Measurements from ENCODE around the gene MICALL1. TPM values are rescaled to one million over a fixed set of nuclear protein-coding genes. Genes with fewer than 3 reads are reported as not detected.

The MICALL1 gene
- total RNA-seq, 2 experiments from 2014 or later, result 14.2 to 16.6 TPM

- Mint-ChIP-seq H3K36me3 (peaks cover 4% of the 10 kb centered on the region), H3K27ac (no peak overlapping the region), H3K4me1 (peaks cover 4% of the 10 kb centered on the region), H3K4me3 (no peak overlapping the region), H3K27me3 (no peaks in the 10 kb centered on the region), H3K9me3 (no peaks in the 10 kb centered on the region)
- no peak for DNase-seq
Observed at GRCh38 chr22:37918580-37919270, 12.6 kb downstream of the MICALL1 start.

- Mint-ChIP-seq H3K9me3 (no peaks in the 10 kb centered on the region), H3K27ac (peak overlapping the region; percentile 87), H3K4me1 (peaks cover 4% of the 10 kb centered on the region), H3K36me3 (peaks cover 4% of the 10 kb centered on the region), H3K4me3 (no peak overlapping the region), H3K27me3 (no peaks in the 10 kb centered on the region)
- DNase-seq, result no peak
Observed at GRCh38 chr22:37920126-37920525, 14.0 kb downstream of the MICALL1 start.

- Mint-ChIP-seq H3K4me1 (peaks cover 4% of the 10 kb centered on the region), H3K36me3 (peaks cover 4% of the 10 kb centered on the region)
- DNase-seq, result no peak
Observed at GRCh38 chr22:37922191-37922590, 16.1 kb downstream of the MICALL1 start.

GRCh38 chr22:37923927-37924326 is 17.8 kb downstream of the MICALL1 start:
- Mint-ChIP-seq H3K27me3 (no peaks in the 10 kb centered on the region), H3K4me3 (no peak overlapping the region), H3K4me1 (peaks cover 4% of the 10 kb centered on the region), H3K36me3 (peaks cover 6% of the 10 kb centered on the region), H3K27ac (no peak overlapping the region), H3K9me3 (no peaks in the 10 kb centered on the region)
- DNase-seq, result no peak

More at GRCh38 chr22:37922191-37922590, 16.1 kb downstream of the MICALL1 start:
- H3K27ac Mint-ChIP-seq, result no peak overlapping the region
- no peak overlapping the region for H3K4me3 Mint-ChIP-seq
- H3K27me3 Mint-ChIP-seq, result no peaks in the 10 kb centered on the region
- H3K9me3 Mint-ChIP-seq, result no peaks in the 10 kb centered on the region

GRCh38 chr22:37924386-37925065 is 18.4 kb downstream of the MICALL1 start:
- Mint-ChIP-seq H3K27me3 (no peaks in the 10 kb centered on the region), H3K9me3 (no peaks in the 10 kb centered on the region), H3K36me3 (peaks cover 6% of the 10 kb centered on the region), H3K4me1 (peaks cover 4% of the 10 kb centered on the region), H3K27ac (no peak overlapping the region), H3K4me3 (no peak overlapping the region)
- DNase-seq, result no peak

- peaks cover 2% of the 10 kb centered on the region for H3K36me3 Mint-ChIP-seq
- DNase-seq, result no peak
- H3K27ac Mint-ChIP-seq, result no peak overlapping the region
- no peaks in the 10 kb centered on the region for H3K4me1 Mint-ChIP-seq
- no peaks in the 10 kb centered on the region for H3K9me3 Mint-ChIP-seq
- no peaks in the 10 kb centered on the region for H3K27me3 Mint-ChIP-seq
- H3K4me3 Mint-ChIP-seq, result no peak overlapping the region
Observed at GRCh38 chr22:37925330-37925729, 19.2 kb downstream of the MICALL1 start.

- no peaks in the 10 kb centered on the region for H3K4me1 Mint-ChIP-seq
- H3K27me3 Mint-ChIP-seq, result no peaks in the 10 kb centered on the region
- peaks cover 2% of the 10 kb centered on the region for H3K36me3 Mint-ChIP-seq
- no peaks in the 10 kb centered on the region for H3K9me3 Mint-ChIP-seq
- no peak overlapping the region for H3K4me3 Mint-ChIP-seq
- H3K27ac Mint-ChIP-seq, result no peak overlapping the region
- no peak for DNase-seq
Observed at GRCh38 chr22:37925767-37926166, 19.7 kb downstream of the MICALL1 start.

GRCh38 chr22:37926358-37926757 is 20.3 kb downstream of the MICALL1 start:
- no peak for DNase-seq
- Mint-ChIP-seq H3K27me3 (no peaks in the 10 kb centered on the region), H3K9me3 (no peaks in the 10 kb centered on the region), H3K36me3 (peaks cover 2% of the 10 kb centered on the region), H3K27ac (no peak overlapping the region), H3K4me3 (no peak overlapping the region), H3K4me1 (no peaks in the 10 kb centered on the region)

- Mint-ChIP-seq H3K27me3 (no peaks in the 10 kb centered on the region), H3K9me3 (no peaks in the 10 kb centered on the region), H3K36me3 (peaks cover 2% of the 10 kb centered on the region), H3K4me3 (no peak overlapping the region), H3K27ac (no peak overlapping the region), H3K4me1 (no peaks in the 10 kb centered on the region)
- DNase-seq, result no peak
Observed at GRCh38 chr22:37926771-37927636, 20.9 kb downstream of the MICALL1 start.

GRCh38 chr22:37927637-37927936 is 21.5 kb downstream of the MICALL1 start:
- Mint-ChIP-seq H3K9me3 (no peaks in the 10 kb centered on the region), H3K27me3 (no peaks in the 10 kb centered on the region), H3K27ac (no peak overlapping the region), H3K36me3 (peaks cover 2% of the 10 kb centered on the region), H3K4me3 (no peak overlapping the region), H3K4me1 (no peaks in the 10 kb centered on the region)
- no peak for DNase-seq

- Mint-ChIP-seq H3K4me3 (no peak overlapping the region), H3K9me3 (no peaks in the 10 kb centered on the region), H3K27ac (no peak overlapping the region), H3K27me3 (no peaks in the 10 kb centered on the region), H3K4me1 (peaks cover 9% of the 10 kb centered on the region), H3K36me3 (peaks cover 2% of the 10 kb centered on the region)
- DNase-seq, result no peak
Observed at GRCh38 chr22:37929390-37929789, 23.3 kb downstream of the MICALL1 start.

GRCh38 chr22:37930270-37930951 is 24.3 kb downstream of the MICALL1 start:
- H3K36me3 Mint-ChIP-seq, result peaks cover 2% of the 10 kb centered on the region

GRCh38 chr22:37930952-37931440 is 24.9 kb downstream of the MICALL1 start:
- no peak overlapping the region for H3K27ac Mint-ChIP-seq
- peaks cover 9% of the 10 kb centered on the region for H3K4me1 Mint-ChIP-seq
- H3K9me3 Mint-ChIP-seq, result no peaks in the 10 kb centered on the region
- no peaks in the 10 kb centered on the region for H3K27me3 Mint-ChIP-seq
- no peak for DNase-seq
- peaks cover 2% of the 10 kb centered on the region for H3K36me3 Mint-ChIP-seq
- H3K4me3 Mint-ChIP-seq, result no peak overlapping the region

More at GRCh38 chr22:37930270-37930951, 24.3 kb downstream of the MICALL1 start:
- DNase-seq, result no peak
- H3K27ac Mint-ChIP-seq, result no peak overlapping the region
- no peak overlapping the region for H3K4me3 Mint-ChIP-seq
- no peaks in the 10 kb centered on the region for H3K9me3 Mint-ChIP-seq
- no peaks in the 10 kb centered on the region for H3K27me3 Mint-ChIP-seq
- peaks cover 9% of the 10 kb centered on the region for H3K4me1 Mint-ChIP-seq

- Mint-ChIP-seq H3K27me3 (no peaks in the 10 kb centered on the region), H3K4me3 (no peak overlapping the region), H3K27ac (no peak overlapping the region), H3K36me3 (peaks cover 2% of the 10 kb centered on the region), H3K4me1 (peaks cover 9% of the 10 kb centered on the region), H3K9me3 (no peaks in the 10 kb centered on the region)
- no peak for DNase-seq
Observed at GRCh38 chr22:37931893-37932389, 25.8 kb downstream of the MICALL1 start.
